NOMO-1 treated with DMSO at 0.1 percent for 48 hours (cell line): ENCODE data around the gene SHROOM2.

ENCODE experiments used
- DNase-seq: peaks from one replicate; lab custom pipeline; 2025; ENCODE audit not compliant: unreplicated experiment; lab: John Stamatoyannopoulos, UW

The SHROOM2 gene

GRCh38 chrX:9997041-9997440 is 210.8 kb downstream of the SHROOM2 start:
- DNase-seq, result no peak

GRCh38 chrX:9997524-9997923 is 211.3 kb downstream of the SHROOM2 start:
- DNase-seq, result no peak
